ENCODE results near the gene TTC33.
"Not testable (repeated sequence)": the region's sequence is repeated elsewhere in the genome, so short reads cannot be mapped to it uniquely, and the experiment has no call there.

The TTC33 gene

GRCh38 chr5:40716000-40716399 lies 39.8 kb downstream of the TTC33 start:
- DNase-seq, result peak; percentile 16

- no peak for DNase-seq
Measured at GRCh38 chr5:40714001-40714400, 41.8 kb downstream of the TTC33 start.

GRCh38 chr5:40710575-40710974 lies 45.2 kb downstream of the TTC33 start:
- DNase-seq, result not testable (repeated sequence)

- not testable (repeated sequence) for DNase-seq
Measured at GRCh38 chr5:40705484-40705883, 50.3 kb downstream of the TTC33 start.

GRCh38 chr5:40702027-40702426 lies 53.7 kb downstream of the TTC33 start:
- DNase-seq, result not testable (repeated sequence)

GRCh38 chr5:40700116-40700782 lies 55.5 kb downstream of the TTC33 start:
- no peak for DNase-seq

GRCh38 chr5:40694433-40694832 lies 61.3 kb downstream of the TTC33 start:
- DNase-seq, result no peak

GRCh38 chr5:40691894-40692293 lies 63.9 kb downstream of the TTC33 start:
- DNase-seq, result no peak

- no peak for DNase-seq
Measured at GRCh38 chr5:40690267-40690666, 65.5 kb downstream of the TTC33 start.

- peak; percentile 82 for DNase-seq
Measured at GRCh38 chr5:40689438-40689837, 66.3 kb downstream of the TTC33 start.

GRCh38 chr5:40688996-40689395 lies 66.8 kb downstream of the TTC33 start:
- DNase-seq, result no peak

- peak; percentile 89 for DNase-seq
Measured at GRCh38 chr5:40688127-40688761, 67.5 kb downstream of the TTC33 start.

- peak; percentile 53 for DNase-seq
Measured at GRCh38 chr5:40687321-40687720, 68.4 kb downstream of the TTC33 start.

- no peak for DNase-seq
Measured at GRCh38 chr5:40685976-40686486, 69.7 kb downstream of the TTC33 start.

- no peak for DNase-seq
Measured at GRCh38 chr5:40685193-40685592, 70.6 kb downstream of the TTC33 start.

- no peak for DNase-seq
Measured at GRCh38 chr5:40683305-40683704, 72.5 kb downstream of the TTC33 start.

GRCh38 chr5:40682154-40683017 lies 73.4 kb downstream of the TTC33 start:
- DNase-seq, result no peak

GRCh38 chr5:40681363-40682153 lies 74.2 kb downstream of the TTC33 start:
- DNase-seq, result peak; percentile 39

- DNase-seq, result peak; percentile 52
Measured at GRCh38 chr5:40680741-40681362, 74.9 kb downstream of the TTC33 start.

- DNase-seq, result no peak
Measured at GRCh38 chr5:40679913-40680681, 75.7 kb downstream of the TTC33 start, which contains the start of gene PTGER4. PTGER4 (plus strand) TSS chr5:40679915; CDS start chr5:40680994, 1,079 bp downstream.
